Measurements from ENCODE around the gene PPM1H.
"Not testable (repeated sequence)": the region's sequence is repeated elsewhere in the genome, so short reads cannot be mapped to it uniquely, and the experiment has no call there.

PPM1H gene

GRCh38 chr12:62934799-62935674, at the start of gene PPM1H:
PPM1H (minus strand) TSS chr12:62935150; CDS start chr12:62934736, 414 bp downstream.
- DNase-seq = peak; percentile 93

- DNase-seq = peak; percentile 70
Measured at GRCh38 chr12:62983594-62983993, 48.6 kb upstream of the PPM1H start.

- DNase-seq = no peak
Measured at GRCh38 chr12:62978768-62979167, 43.8 kb upstream of the PPM1H start.

- DNase-seq = peak; percentile 28
Measured at GRCh38 chr12:62977883-62978282, 42.9 kb upstream of the PPM1H start.

- peak; percentile 9 for DNase-seq
Measured at GRCh38 chr12:62977418-62977817, 42.5 kb upstream of the PPM1H start.

- peak; percentile 11 for DNase-seq
Measured at GRCh38 chr12:62976110-62976662, 41.2 kb upstream of the PPM1H start.

GRCh38 chr12:62971769-62972525, 37.0 kb upstream of the PPM1H start:
- DNase-seq = no peak

- no peak for DNase-seq
Measured at GRCh38 chr12:62969695-62970094, 34.7 kb upstream of the PPM1H start.

- no peak for DNase-seq
Measured at GRCh38 chr12:62967701-62968100, 32.8 kb upstream of the PPM1H start.

GRCh38 chr12:62966990-62967506, 32.1 kb upstream of the PPM1H start:
- no peak for DNase-seq

GRCh38 chr12:62966446-62966989, 31.6 kb upstream of the PPM1H start:
- DNase-seq = not testable (repeated sequence)

GRCh38 chr12:62965700-62966099, 30.8 kb upstream of the PPM1H start:
- DNase-seq = not testable (repeated sequence)

- not testable (repeated sequence) for DNase-seq
Measured at GRCh38 chr12:62965242-62965641, 30.3 kb upstream of the PPM1H start.

GRCh38 chr12:62963486-62964041, 28.6 kb upstream of the PPM1H start:
- DNase-seq = peak; percentile 6

- DNase-seq = no peak
Measured at GRCh38 chr12:62960324-62960723, 25.4 kb upstream of the PPM1H start.

GRCh38 chr12:62959745-62960144, 24.8 kb upstream of the PPM1H start:
- no peak for DNase-seq

GRCh38 chr12:62957233-62957953, 22.4 kb upstream of the PPM1H start:
- DNase-seq = no peak

- DNase-seq = no peak
Measured at GRCh38 chr12:62955678-62956077, 20.7 kb upstream of the PPM1H start.

- DNase-seq = no peak
Measured at GRCh38 chr12:62950317-62950716, 15.4 kb upstream of the PPM1H start.

GRCh38 chr12:62948123-62948522, 13.2 kb upstream of the PPM1H start:
- DNase-seq = no peak

- no peak for DNase-seq
Measured at GRCh38 chr12:62947364-62947763, 12.4 kb upstream of the PPM1H start.

GRCh38 chr12:62943779-62944395, 8.9 kb upstream of the PPM1H start:
- DNase-seq = no peak
